K562 (cell line): ENCODE data around the gene KRT28. TPM values are rescaled to one million over a fixed set of nuclear protein-coding genes. Genes with fewer than 3 reads are reported as not detected.

ENCODE experiments used
- ATAC-seq: fragments of 200-7000 bp; cut with Tn5 transposase; 3 replicates; pipeline ENCODE4 v1.9.1; 2020; ENCODE audit warnings: moderate library complexity
- BruUV-seq: library from RNA; stranded (reverse); fragments of 400-500 nt; replicated peaks from 2 replicates; lab custom pipeline; 2021; lab: Mats Ljungman, UMichigan
- CTCF ChIA-PET: fragments of 300-600 bp; formaldehyde crosslinking; extraction: SDS; loops from one replicate; lab custom pipeline; 2021; ENCODE audit warnings: low intra/inter-chr PET ratio; lab: Yijun Ruan, JAX
- POLR2A ChIA-PET: fragments of 300-600, 350-650 bp; sonication (Branson Sonifier 250); formaldehyde crosslinking; extraction: SDS; loops from one replicate; lab custom pipeline; 2021; ENCODE audit warnings: antibody characterized with exemption, inconsistent platforms; lab: Yijun Ruan, JAX
- DNase-seq, 4 experiments: peaks; one replicate each; pipeline versions ENCODE4 v3.0.0 to v3.0.0-alpha.2; 2011 to 2018; ENCODE audit warnings: low spot score in 3 of 4, mixed read lengths in 3 of 4; ENCODE audit errors: extremely low read depth in 1 of 4
- FAIRE-seq: peaks from 2 replicates; lab custom pipeline; 2011; peaks lifted over from hg19 to GRCh38; lab: Jason Lieb, UNC
- H2AFZ ChIP-seq: 2 replicates; pipeline ENCODE4 v1.6.0; 2011; ENCODE audit warnings: low read depth, low read length, control low read depth, inconsistent platforms
- H3K27ac ChIP-seq: fragments of 200-600 bp; 3 replicates; pipeline ENCODE4 v1.8.0; 2011; ENCODE audit warnings: low read depth, mild to moderate bottlenecking, control low read depth, inconsistent platforms, low read length, moderate library complexity, mixed read lengths; ENCODE audit errors: extremely low read depth
- H3K27me3 ChIP-seq, 2 experiments: fragments of 300-600 bp in 1 of 2; 2 replicates in 1 of 2; 3 replicates in 1 of 2; pipeline versions ENCODE4 v1.6.0 to v1.8.0; 2011; ENCODE audit warnings: inconsistent platforms in 2 of 2, low read length in 2 of 2, mild to moderate bottlenecking in 1 of 2, mixed read lengths in 1 of 2, moderate library complexity in 1 of 2; ENCODE audit not compliant: control insufficient read depth in 2 of 2, insufficient read depth in 2 of 2
- H3K36me3 ChIP-seq: fragments of 300-600 bp; 3 replicates; pipeline ENCODE4 v1.8.0; 2011; ENCODE audit warnings: mild to moderate bottlenecking, low read length, inconsistent platforms; ENCODE audit not compliant: control insufficient read depth, insufficient read depth
- H3K4me1 ChIP-seq, 2 experiments: fragments of 200-600 bp in 1 of 2; replicated peaks in 1 of 2; 2 replicates in 1 of 2; 3 replicates in 1 of 2; pipeline versions ENCODE4 v1.5.1 to v1.8.0; 2011; ENCODE audit warnings: inconsistent platforms in 2 of 2, low read length in 2 of 2, mild to moderate bottlenecking in 1 of 2, mixed read lengths in 1 of 2, moderate library complexity in 1 of 2; ENCODE audit not compliant: control insufficient read depth in 2 of 2, insufficient read depth in 2 of 2
- H3K4me2 ChIP-seq: 2 replicates; pipeline ENCODE4 v1.6.1; 2011; ENCODE audit warnings: low read length, control low read depth, inconsistent platforms, mixed read lengths; ENCODE audit not compliant: insufficient read depth
- H3K4me3 ChIP-seq: fragments of 200-600 bp; sonication (generic), shearing (Covaris generic); 2 replicates; pipeline ENCODE4 v1.5.1; 2016; ENCODE audit warnings: control low read depth, inconsistent platforms
- H3K79me2 ChIP-seq: fragments of 200-600 bp; 3 replicates; pipeline ENCODE4 v1.8.0; 2011; ENCODE audit warnings: low read length, inconsistent platforms; ENCODE audit not compliant: control insufficient read depth, insufficient read depth
- H3K9ac ChIP-seq, 2 experiments: 2 replicates each; pipeline versions ENCODE4 v1.6.0 to v1.6.1; 2011; ENCODE audit warnings: low read depth in 2 of 2, low read length in 2 of 2, control low read depth in 1 of 2, inconsistent platforms in 1 of 2, mild to moderate bottlenecking in 1 of 2, mixed read lengths in 1 of 2; ENCODE audit not compliant: insufficient read depth in 1 of 2
- H3K9me1 ChIP-seq: one replicate; pipeline ENCODE4 v1.6.0; 2011; ENCODE audit warnings: inconsistent platforms, mild to moderate bottlenecking, low read length, moderate library complexity; ENCODE audit not compliant: control insufficient read depth, insufficient read depth
- H3K9me3 ChIP-seq: replicated peaks from 2 replicates; pipeline ENCODE4 v1.5.1; 2011; ENCODE audit warnings: low read depth, low read length, inconsistent platforms; ENCODE audit not compliant: control insufficient read depth, insufficient read depth
- H4K20me1 ChIP-seq: replicated peaks from 2 replicates; pipeline ENCODE4 v1.6.1; 2011; ENCODE audit warnings: low read length, inconsistent platforms, mixed read lengths; ENCODE audit not compliant: control insufficient read depth, insufficient read depth
- BCOR ChIP-seq: fragments of 450-650 bp; IDR thresholded peaks from 2 replicates; pipeline ENCODE4 v1.6.1; 2016
- FOXP4 ChIP-seq: sonication (generic); formaldehyde crosslinking; IDR thresholded peaks from 2 replicates; pipeline ENCODE4 v1.8.0; 2022; ENCODE audit warnings: mild to moderate bottlenecking, missing genetic modification reagents, borderline replicate concordance
- HMBOX1 ChIP-seq: sonication (generic); IDR thresholded peaks from 2 replicates; pipeline ENCODE4 v1.6.1; 2016
- NR4A1 ChIP-seq, 2 experiments: fragments of 250-450 bp in 1 of 2; fragments of 450-650 bp in 1 of 2; sonication (Bioruptor Pico) in 1 of 2; IDR thresholded peaks; 2 replicates each; pipeline versions ENCODE4 v1.4.0 to v1.6.1; 2016 to 2020; ENCODE audit warnings: mild to moderate bottlenecking in 2 of 2, missing compliant biosample characterization in 1 of 2, missing genetic modification characterization in 1 of 2, moderate library complexity in 1 of 2
- SNRNP70 ChIP-seq: fragments of 200-400 bp; formaldehyde crosslinking; optimal IDR thresholded peaks from 2 replicates; pipeline ENCODE3; 2017; ENCODE audit warnings: low read depth, low read length
- WGBS: fragments of 100-300 bp; shearing (Covaris generic); methylation state at CpG from one replicate; pipeline ENCODE4 v1.1.6; 2016; ENCODE audit warnings: low coverage, mixed read lengths; ENCODE audit not compliant: insufficient coverage; ENCODE audit errors: missing lambda C conversion rate; 5-methylcytosine and 5-hydroxymethylcytosine counted together
- in situ Hi-C: fragments of 300-500 bp; cut with MboI; formaldehyde crosslinking; loops from 4 replicates; pipeline ENCODE4 v1.15.0; 2018; ENCODE audit warnings: inconsistent platforms, mixed read lengths
- intact Hi-C: fragments of 100-400 bp; cut with micrococcal nuclease; formaldehyde crosslinking; loops from 2 replicates; pipeline ENCODE4 v1.14.2; 2022
- polyA plus RNA-seq, 8 experiments: library from polyadenylated mRNA; depleted of rRNA in 4 of 8; stranded (reverse) in 5 of 8; unstranded in 3 of 8; fragments of >200 nt; fragmentation: Nextera tagmentation in 2 of 8; fragmentation: Illumina TruSeq in 1 of 8; extraction: Ambion mirVana in 2 of 8; extraction: Trizol in 1 of 8; gene quantifications; 2 replicates each; pipeline versions ENCODE4 v1.2.1 to v1.2.3, GENCODE V29; 2011 to 2014; ENCODE audit warnings: inconsistent platforms in 1 of 8, missing spikeins in 1 of 8
- total RNA-seq, 7 experiments: library from RNA; depleted of rRNA in 6 of 7; stranded (reverse); fragments of >200 nt in 6 of 7; fragmentation: Illumina TruSeq in 2 of 7; extraction: Trizol in 2 of 7; gene quantifications; 2 replicates each; pipeline versions ENCODE4 v1.2.1 to v1.2.3, GENCODE V29; 2011 to 2021; ENCODE audit warnings: low replicate concordance in 1 of 7

KRT28 gene
- total and polyA plus RNA-seq, 9 of the 15 experiments (the other 6 are each of a cell fraction or from before 2014, with no cell fraction given): not detected

- Histone ChIP-seq H2AFZ (no peak overlapping the region), H3K27me3 (no peaks in the 10 kb centered on the region)
- TF ChIP-seq FOXP4 (no peak), SNRNP70 (no peak), HMBOX1 (peak; percentile 45; the same call in 1 of the 2 replicates), NR4A1 (CRISPR knock-in tag; IDR thresholded peaks at IDR 0.05) (no peak), NR4A1 (tag; IDR thresholded peaks at IDR 0.05) (no peak), BCOR (no peak)
- TF ChIP-seq, all 486 proteins: peak for 1
- no TSS peak for BruUV-seq
- peaks cover 78% of the 10 kb centered on the region for H3K79me2 ChIP-seq
- FAIRE-seq (no peak), ATAC-seq (no peak), DNase-seq (no peak)
- H3K27ac ChIP-seq: no peak overlapping the region
- H3K36me3 ChIP-seq: peaks cover 16% of the 10 kb centered on the region; the same call in 2 of the 3 replicates
- intact Hi-C loops (no loop called here), in situ Hi-C loops (no loop called here)
- ChIA-PET POLR2A (no interaction called here), CTCF (no interaction called here)
- no peaks in the 10 kb centered on the region for H3K9me3 ChIP-seq
- no peaks in the 10 kb centered on the region for H3K9me1 ChIP-seq
- WGBS: 69% methylated on average over 1 of the region's 1 CpG
- no peak overlapping the region for H3K9ac ChIP-seq
- peaks cover 31 to 60% of the 10 kb centered on the region in 2 experiments for H3K4me1 ChIP-seq
- H3K4me2 ChIP-seq: no peak overlapping the region
- no peaks in the 10 kb centered on the region for H4K20me1 ChIP-seq
- H3K4me3 ChIP-seq: no peak overlapping the region
Observed at GRCh38 chr17:40824015-40824832, 24.5 kb upstream of the KRT28 start.
